Activated naive CD4-positive, alpha-beta T cell treated with anti-CD3 and anti-CD28 coated beads, Interleukin-2, amount 50 U/mL, for 16 hours (primary cell): ENCODE measurements around the gene OXSR1.
"Not testable (repeated sequence)": the region's sequence is repeated elsewhere in the genome, so short reads cannot be mapped to it uniquely, and the experiment has no call there.

ENCODE experiments used
- DNase-seq: peaks from one replicate; pipeline ENCODE4 v3.0.0-alpha.2; 2020

Gene OXSR1

GRCh38 chr3:38169027-38169317 lies 3.6 kb downstream of the OXSR1 start:
- no peak for DNase-seq

GRCh38 chr3:38170722-38171121 lies 5.4 kb downstream of the OXSR1 start:
- DNase-seq: no peak

DNA sequence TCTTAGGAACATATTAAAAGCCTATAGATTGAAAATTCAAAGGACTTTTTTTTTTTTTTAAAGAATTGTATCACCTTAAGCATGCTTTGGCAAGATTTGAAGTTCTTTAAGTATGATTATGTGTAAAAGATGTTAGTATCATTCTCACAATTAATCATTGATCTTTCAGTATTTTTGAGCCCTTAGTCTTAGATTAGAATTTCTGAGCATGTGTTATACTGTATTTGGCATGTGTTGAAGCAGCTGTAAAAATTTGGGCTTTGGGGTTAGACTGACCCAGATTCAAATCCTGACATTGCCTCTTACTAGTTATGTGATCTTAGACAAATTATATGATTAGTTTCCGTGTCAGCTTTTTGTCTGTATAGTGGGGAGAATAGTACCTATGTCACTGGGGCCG lies 6.3 kb downstream of the OXSR1 start:
- DNase-seq: no peak

DNA sequence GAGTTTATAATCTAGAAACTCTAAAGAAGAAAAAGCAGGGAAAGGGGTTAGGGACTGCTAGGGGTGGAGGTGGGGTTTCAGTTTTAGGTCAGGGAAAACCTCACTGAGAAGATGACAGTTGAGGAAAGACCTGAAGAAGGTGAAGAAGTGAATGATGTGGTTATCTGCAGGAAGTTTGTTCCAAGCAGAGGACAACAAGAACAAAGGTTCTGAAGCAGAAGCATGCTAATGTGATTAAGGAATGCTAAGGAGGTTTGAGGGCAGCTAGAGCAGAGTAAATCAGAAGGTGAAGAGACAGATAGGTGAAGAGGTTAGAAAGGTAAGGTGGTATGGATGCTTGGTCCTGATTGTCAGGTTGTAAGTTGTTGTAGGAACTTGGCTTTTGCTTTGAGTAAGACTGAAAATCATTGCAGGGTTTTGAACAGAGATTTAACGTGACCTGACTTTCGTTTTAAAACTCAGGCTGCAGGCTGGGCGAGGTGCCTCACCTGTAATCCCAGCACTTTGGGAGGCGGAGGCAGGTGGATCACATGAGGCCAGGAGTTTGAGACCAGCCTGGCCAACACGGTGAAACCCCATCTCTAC lies 8.6 kb downstream of the OXSR1 start:
- DNase-seq: no peak

DNA sequence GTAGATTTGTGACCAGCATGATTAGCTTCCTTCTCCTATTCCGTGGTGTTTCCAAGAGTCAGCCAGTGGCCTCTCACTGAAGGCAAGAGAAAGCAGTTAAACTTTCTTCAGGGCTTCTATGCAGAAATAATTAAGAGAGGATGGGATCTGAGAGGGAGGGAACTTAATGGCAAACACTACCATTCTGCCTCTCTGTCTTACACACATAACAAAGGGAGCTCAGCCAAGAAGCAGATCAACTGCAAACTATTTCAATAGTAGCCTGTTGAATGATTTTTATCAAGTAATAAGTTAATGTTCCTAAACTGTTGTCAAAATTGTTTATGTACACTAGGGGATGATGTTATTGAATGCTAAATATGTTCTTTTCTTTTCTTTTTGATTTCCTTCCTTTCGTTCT lies 11.8 kb downstream of the OXSR1 start:
- DNase-seq: no peak

DNA sequence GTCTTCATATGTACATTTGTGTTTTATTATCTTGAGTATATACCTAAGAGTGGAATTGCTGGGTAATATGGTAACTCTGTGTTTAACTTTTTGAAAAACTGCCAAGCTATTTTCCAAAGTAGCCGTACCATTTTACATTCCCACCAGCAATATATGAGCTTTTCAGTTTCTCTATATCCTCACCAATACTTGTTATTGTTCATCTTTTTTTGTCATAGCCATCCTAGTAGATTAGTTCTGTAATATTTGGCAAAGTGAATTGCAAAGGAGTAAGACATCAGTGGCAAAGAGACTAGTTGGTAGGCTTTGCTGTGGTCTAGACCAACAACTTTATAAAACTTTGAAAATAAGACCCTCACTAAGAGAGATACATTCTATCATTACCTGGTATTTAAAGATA lies 21.4 kb downstream of the OXSR1 start:
- DNase-seq: no peak

- DNase-seq: no peak
Observed at GRCh38 chr3:38190481-38190881, 25.1 kb downstream of the OXSR1 start.

DNA sequence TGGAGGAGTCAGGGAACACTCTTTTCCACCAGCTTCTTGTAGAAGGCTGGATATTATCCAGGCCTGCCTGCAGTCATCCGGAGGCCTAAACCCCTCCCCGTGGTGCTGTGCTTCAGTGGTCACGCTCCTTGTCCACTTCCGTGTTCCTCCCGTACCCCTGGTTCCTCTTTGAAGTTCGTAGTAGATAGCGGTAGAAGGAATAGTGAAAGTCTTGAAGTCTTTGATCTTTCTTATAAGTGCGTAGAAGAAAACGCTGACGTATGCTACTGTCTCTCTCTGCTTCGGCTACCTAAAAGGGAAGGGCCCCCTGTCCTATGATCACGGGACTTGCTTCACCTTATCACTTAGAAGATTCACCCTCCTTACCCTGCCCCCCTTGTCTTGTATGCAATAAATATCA lies 37.6 kb downstream of the OXSR1 start:
- not testable (repeated sequence) for DNase-seq

GRCh38 chr3:38203690-38204089 lies 38.4 kb downstream of the OXSR1 start:
- DNase-seq: no peak

DNA sequence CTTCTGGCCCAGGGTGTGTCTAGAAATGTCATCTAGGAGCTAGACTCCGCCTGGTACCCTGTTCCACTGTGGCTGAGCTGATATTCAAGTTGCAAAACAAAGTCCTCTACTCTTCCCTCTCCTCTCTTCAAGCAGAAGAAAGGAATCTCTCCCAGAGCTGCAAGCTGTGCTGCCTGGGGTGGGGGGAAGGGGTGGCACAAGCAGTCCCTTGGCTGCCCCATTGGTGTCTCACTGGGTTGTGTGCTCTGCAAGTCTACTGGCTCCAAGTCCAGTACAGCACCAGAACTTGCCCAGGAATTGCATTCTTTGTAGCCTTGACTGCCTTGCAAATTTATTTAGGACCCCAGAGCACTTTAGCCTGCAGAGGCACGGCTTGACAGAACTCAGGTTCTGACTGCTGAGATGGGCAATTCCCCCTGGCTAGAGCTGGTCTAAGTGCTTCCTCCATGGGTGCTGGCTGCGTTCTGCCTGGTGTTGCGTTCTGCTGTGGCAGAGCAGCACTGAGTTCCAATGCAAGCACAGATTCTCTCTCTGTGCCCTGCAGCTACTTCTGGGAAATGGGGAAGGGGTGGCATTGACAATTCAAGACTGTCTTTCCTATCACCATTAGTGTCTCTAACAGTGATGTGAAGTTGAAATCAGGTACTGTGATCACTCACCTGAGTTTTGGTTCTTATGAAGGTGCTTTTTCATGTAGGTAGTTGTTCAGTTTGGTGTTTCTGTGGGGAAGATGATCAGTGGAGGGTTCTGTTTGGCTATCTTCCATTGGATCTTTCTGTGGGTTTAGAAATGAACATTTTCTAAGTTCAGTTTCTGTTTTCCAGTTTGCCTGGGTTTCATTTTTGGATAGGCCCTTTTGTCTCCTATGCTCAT lies 39.5 kb downstream of the OXSR1 start:
- no peak for DNase-seq

- no peak for DNase-seq
Observed at GRCh38 chr3:38205472-38205805, 40.1 kb downstream of the OXSR1 start.

- no peak for DNase-seq
Observed at GRCh38 chr3:38207254-38208003, 42.1 kb downstream of the OXSR1 start.

GRCh38 chr3:38210141-38210757 lies 44.9 kb downstream of the OXSR1 start:
- no peak for DNase-seq

- DNase-seq: no peak
Observed at GRCh38 chr3:38212141-38212540, 46.8 kb downstream of the OXSR1 start.

- DNase-seq: no peak
Observed at GRCh38 chr3:38214560-38214959, 49.2 kb downstream of the OXSR1 start.

DNA sequence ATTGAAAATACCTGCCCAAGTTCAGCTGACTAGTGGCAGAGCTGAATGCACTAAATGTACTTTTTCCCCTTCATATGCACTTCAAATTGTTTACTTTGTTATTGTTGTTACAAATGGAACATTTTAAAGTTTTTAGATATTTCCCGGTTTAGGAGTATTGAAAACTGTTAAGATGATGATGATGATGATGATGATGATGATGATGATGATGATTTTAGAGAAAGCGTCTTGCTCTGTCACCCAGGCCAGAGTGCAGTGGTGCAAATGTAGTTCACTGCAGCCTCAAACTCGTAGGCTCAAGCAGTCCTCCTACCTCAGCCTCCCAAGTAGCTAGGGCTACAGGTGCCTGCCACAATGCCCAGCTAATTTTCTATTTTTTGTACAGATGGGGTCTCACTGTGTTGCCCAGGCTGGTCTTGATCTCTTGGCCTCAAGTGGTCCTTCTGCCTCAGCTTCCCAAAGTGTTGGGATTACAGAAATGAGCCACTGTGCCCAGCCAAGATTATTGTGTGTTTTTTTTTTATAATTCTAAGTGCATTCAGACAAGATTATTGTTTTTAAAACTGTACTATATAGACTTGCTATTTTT lies 54.4 kb downstream of the OXSR1 start:
- DNase-seq: no peak

DNA sequence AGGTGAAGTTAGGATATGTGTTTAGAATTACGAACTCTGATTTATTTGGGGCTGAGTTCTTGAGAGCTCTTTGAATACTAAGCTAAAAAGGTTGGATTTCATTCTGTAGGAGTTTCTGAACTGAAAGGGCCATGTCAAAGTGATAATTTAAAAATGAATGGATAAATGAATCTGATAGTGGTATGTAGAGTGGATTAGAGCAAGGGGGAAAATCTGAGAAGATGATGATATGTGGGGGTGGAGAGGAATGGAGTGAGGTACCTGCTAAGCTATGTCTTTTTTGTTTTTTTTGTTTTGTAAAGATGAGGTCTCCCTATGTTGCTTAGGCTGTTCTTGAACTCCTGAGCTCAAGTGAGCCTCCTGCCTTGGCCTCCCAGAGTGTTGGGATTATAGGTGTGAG lies 55.7 kb downstream of the OXSR1 start:
- no peak for DNase-seq

DNA sequence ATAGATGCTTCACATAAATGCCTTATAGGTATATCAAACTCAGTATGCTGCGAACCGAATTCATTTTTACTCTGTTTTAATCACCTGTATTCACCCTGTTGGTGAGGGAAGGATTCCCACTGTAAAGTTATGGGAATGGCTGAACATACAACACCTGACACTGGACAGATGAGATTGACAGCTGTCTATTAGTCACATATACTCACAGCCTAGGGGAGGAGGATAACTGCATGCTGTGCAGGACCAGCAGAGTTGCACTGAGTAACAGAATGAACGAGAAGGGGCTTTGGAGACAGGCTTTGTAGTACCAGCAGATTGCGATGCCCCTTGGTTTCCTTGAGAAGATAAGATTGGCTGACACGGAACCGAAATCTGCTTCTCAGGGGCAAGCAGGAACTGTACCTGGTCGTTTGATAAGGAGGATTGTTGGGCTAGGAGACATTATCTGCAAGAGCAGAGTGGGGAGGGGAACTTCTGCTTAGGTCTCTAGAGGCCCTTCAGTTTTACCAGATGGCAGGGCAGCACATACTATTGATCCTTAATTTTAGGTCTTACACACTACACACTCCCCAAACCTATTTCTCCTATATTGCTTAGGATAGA lies 56.8 kb downstream of the OXSR1 start:
- DNase-seq: no peak

- DNase-seq: no peak
Observed at GRCh38 chr3:38224357-38224756, 59.0 kb downstream of the OXSR1 start.

- no peak for DNase-seq
Observed at GRCh38 chr3:38226273-38226672, 60.9 kb downstream of the OXSR1 start.

DNA sequence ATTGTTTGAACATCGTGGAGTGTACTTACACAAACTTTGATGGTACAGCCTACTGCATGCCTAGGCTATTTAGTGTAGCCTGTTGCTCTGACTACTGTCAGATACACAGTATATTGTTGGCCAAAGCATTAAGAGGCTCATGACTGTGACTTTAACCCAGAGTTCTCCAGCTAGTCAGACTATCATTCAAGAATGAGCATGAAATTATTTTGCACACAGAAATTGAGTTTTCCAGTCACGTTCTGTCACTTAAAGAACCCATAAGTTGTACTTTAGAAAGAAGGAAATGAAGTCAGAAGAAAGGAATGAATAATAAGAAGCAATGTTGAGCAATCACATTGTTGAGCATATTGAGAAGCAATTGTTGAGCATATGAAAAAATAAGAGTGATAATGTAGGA lies 62.7 kb downstream of the OXSR1 start:
- no peak for DNase-seq

DNA sequence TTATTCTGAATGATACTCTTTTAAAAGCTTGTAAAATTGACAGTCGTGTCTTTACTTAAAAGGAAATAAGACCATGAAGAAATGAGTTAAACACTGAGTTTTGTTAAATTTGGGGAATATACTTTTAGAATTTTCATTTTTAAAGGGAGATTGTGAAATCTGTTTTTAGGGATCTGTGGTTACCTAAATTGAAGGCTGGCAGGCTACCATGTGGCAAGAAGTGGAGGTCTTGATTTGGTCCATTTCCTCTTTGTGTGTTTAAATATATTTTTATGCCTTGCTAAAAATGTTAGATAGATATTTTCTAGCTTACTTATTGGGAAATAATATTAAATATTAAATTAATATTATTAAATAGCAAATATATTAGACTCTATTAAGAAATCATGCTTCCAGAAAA lies 63.7 kb downstream of the OXSR1 start:
- DNase-seq: no peak

- DNase-seq: no peak
Observed at GRCh38 chr3:38232701-38233100, 67.4 kb downstream of the OXSR1 start.
